HG02571 (cell line): ENCODE measurements around the gene IMPACT.
A peak's percentile ranks its signal among the peaks of the same experiment; 100 is the strongest.

ENCODE experiments used
- ATAC-seq: cut with Tn5 transposase; IDR thresholded peaks from one replicate; pipeline ENCODE4 v1.9.1; 2021; ENCODE audit warnings: mild to moderate bottlenecking, moderate library complexity; ENCODE audit not compliant: unreplicated experiment

IMPACT gene

DNA sequence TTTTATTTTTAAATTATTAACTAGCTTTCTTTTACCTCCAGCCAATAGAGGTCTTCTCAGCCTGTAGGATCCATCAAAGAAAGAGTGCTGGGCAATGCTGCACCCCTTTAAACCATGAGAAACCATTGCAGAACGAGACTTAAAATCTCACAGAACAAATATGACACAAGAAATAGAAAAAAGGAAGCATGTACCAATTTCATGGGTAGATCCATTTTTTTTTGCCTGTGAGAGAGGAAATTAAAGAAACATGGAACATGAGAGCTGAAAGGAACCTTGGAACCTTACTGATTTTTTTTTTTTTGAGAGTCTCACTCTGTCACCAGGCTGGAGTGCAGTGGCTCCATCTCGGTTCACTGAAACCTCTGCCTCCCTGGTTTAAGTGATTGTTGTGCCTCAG, 47.9 kb downstream of the IMPACT start:
- no peak for ATAC-seq

DNA sequence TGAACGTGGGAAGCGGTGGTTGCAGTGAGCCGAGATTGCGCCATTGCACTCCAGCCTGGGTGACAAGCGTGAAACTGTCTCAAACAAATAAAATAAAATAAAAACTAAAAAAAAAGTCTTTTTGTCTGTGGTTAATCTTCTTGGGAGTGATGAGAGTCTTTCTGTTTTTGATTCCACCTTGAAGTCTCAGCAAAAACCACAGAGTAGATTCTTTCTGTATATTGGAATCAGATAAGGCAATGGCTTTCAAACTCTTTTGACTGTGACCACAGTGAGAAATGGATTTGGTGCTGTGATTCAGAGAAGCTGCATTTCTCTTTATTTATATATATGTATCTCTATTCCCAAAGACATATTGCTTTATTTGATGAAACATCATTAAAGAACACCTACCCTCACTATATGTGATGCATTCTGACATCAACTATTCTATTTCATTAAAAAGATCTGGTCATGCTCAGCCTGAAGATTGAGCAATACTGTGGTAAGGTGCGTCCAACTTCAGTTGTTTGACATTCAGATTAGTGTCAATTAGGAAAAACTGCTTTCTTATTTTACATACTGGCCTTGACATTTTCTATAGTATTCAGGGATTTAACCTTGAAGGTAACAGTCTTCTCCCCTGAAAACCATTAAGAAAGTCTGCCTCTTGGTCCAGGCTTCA, 49.6 kb downstream of the IMPACT start:
- no peak for ATAC-seq

GRCh38 chr18:24479371-24479770, 52.9 kb downstream of the IMPACT start:
- no peak for ATAC-seq

- ATAC-seq: no peak
Observed at GRCh38 chr18:24482821-24483220, 56.4 kb downstream of the IMPACT start.

- ATAC-seq: no peak
Observed at GRCh38 chr18:24485681-24486080, 59.2 kb downstream of the IMPACT start.

DNA sequence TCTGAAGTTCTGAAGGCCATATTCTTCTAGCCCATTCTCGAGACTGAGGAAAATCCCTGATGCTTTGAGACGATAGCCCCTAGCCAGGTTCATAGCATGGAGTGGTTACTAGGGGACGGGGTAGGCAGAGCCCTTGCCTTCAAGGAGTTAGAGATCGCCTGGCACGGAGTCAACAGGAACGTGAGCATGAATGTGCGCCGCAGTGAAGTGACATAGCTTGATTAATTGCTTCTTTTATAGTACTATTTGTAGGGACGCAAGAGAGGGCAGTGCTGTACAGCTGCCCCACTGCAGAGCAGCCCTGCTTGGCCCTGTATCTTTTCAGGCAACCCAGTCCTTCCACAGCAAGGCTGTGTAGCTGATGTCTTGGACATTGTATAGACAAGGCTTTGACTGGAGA, 60.2 kb downstream of the IMPACT start:
- no peak for ATAC-seq

DNA sequence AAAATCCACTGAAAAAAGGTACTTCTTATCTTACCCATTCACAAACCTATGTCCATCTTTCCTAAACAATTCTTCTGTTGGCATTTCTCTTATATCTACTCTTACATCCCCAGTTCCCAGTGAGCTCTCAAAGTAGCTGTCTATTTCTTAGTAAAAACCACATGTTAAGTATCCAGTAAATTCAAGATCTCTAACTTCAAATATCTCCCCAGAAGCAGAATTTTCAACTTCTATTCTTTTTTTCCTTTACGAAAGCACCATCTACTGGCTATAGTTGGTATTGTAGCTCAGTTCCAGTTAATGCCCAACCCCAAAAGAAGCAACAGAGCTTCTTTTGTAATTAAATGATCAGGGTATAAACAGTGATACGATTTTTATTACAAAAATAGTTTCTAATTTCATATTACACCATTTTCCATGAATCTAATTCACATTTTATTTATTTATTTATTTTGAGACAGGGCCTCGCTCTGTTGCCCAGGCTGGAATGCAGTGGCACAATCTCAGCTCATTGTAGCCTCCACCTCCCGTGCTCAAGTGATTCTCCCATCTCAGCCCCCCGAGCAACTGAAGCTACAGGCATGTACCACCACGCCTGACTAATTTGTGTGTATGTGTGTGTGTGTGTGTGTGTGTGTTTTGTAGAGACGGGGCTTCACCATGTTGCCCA, 62.5 kb downstream of the IMPACT start:
- ATAC-seq: no peak

DNA sequence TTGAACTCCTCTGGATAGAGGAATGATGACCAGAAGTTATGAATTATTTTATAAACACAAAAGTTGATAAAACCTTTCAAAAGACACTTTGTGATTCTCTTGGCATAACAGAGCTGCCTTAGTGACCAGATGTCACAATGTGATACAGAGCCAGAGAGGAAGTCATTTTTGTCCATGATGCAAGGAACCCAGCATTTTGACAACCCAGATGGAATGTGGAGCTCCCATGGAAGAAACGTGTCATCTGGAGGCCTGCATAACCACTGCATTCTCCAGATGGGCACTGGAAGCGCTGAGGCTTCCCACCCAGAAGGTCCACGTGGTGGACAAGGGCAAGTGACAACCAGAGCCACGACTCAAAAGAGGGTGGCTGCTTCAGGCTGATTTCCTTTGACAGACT, 64.1 kb downstream of the IMPACT start:
- no peak for ATAC-seq

GRCh38 chr18:24491927-24492834, 65.7 kb downstream of the IMPACT start:
- ATAC-seq: peak; percentile 58

GRCh38 chr18:24494586-24494985, 68.1 kb downstream of the IMPACT start:
- no peak for ATAC-seq

DNA sequence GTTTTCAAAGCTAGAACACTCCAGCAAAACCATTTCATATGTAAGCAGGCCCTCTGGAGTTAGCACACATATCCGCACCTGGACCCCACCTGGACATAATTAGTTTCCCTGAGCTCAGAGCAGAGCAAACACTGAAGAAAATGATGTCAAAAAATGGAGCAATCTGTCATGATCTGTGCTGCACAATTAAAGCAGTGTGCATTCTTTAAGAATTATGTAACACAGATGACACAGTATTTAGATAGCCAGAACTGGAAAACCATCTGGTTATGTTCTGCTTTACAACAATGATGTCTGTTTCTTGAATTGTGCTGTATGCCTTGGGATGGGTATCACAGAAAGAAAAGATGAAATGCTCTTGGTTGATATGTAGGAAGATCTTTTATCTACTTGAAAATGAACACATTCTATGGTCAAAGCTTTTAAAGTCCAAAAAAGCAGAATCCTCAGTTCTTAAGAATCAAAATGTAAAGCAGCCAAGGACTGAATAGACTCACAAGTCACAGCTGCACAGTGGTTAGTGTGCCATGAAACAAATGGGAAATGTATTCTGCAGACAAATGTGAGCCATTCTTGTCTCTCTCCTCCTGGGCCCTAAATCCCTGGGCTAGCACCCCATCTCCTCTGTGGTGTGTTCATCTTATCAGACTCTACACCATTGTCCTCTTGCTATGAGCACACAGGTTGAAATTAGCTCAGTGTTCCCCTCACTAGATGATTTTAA, 70.7 kb downstream of the IMPACT start:
- ATAC-seq: no peak

GRCh38 chr18:24499814-24500213, 73.3 kb downstream of the IMPACT start:
- no peak for ATAC-seq

GRCh38 chr18:24500217-24500616, 73.7 kb downstream of the IMPACT start:
- ATAC-seq: no peak

DNA sequence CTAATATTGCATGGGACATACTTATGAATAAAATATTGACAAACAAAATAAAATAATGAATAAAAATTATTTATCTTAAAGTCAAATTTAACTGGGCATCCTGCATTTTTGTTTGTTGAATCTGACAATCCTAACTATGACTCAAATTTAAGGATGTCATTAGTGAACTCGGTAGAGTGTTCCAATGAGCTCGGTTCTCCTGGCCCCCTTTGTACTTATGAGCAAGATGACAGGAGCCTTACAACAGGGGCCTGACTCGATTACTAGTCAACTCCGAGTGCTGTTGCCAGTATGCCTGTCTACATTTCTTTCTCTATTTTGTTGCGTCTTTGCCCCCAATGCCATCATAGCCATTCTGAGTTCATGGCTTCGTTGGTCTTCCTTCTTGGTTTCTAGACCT, 74.3 kb downstream of the IMPACT start:
- no peak for ATAC-seq

DNA sequence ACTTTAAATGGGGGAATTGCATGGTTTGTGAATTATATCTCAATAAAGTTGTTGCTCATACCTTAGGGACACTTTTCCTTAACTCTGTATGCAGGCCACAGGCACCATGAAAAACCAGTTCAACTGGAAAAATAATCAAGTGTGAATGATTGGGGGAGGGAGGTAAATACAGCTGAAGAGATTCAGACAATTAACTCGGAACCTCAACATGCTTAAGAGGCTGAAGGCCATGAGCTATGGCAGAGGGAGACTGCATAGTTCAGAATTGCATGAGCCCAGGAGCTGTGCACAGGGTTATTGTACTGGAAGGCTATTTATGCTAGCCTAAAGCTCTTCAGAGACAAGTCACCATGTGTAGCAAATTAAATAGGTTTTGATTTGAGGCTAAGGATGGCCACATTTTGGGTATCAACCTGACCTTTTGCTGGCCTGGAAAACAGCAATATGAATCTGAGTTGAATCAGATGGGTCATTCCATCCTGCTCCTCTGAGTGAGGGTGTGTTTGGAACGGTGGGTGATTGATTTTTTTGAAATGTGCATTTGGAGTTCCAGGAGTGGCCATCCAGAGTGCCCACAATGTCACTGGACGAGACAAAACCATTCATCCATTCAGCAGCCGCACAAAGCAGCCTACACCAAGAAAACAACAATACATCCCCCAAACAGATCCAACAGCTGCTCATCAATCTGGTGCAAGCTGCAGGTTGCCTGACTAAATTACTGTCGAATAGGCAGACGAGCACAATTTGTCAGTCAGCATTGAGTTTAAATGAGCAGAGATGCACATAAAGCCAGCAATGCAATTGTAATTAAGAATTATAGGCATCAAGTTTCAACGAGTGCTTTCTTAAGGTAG, 76.4 kb downstream of the IMPACT start:
- ATAC-seq: no peak
